ENCODE results near the gene SH3RF1. TPM values are rescaled to one million over a fixed set of nuclear protein-coding genes. Genes with fewer than 3 reads are reported as not detected.

SH3RF1 gene
- total RNA-seq, 1 experiment from 2014 or later: 15.3 TPM

- no peak overlapping the region for H2AK5ac ChIP-seq (ENCODE audit: insufficient read length, low read length)
- DNase-seq: no peak
- H3K4ac ChIP-seq (ENCODE audit: low read depth, low read length): no peak overlapping the region
- no peaks in the 10 kb centered on the region for H4K20me1 ChIP-seq (ENCODE audit: control insufficient read depth, insufficient read depth, insufficient read length)
- H2BK12ac ChIP-seq (ENCODE audit: insufficient read length, low read depth, low read length): no peak overlapping the region
- H4K5ac ChIP-seq (ENCODE audit: insufficient read length, low read depth, low read length): no peak overlapping the region
- no peak overlapping the region for H3K4me2 ChIP-seq (ENCODE audit: insufficient read depth, insufficient read length, low read length)
- peaks cover 1 to 21% (median 12%) of the 10 kb centered on the region in 3 experiments; a peak in 6 of 7 replicates for H3K36me3 Mint-ChIP-seq (ENCODE audit: insufficient read depth in 1 of 3, low read depth in 3 of 3)
- H3K9me3 Mint-ChIP-seq: no peaks in the 10 kb centered on the region; a peak in 1 of 5 replicates
- no peaks in the 10 kb centered on the region for H3K79me1 ChIP-seq (ENCODE audit: insufficient read depth, low read depth, low read length, poor library complexity, severe bottlenecking)
- H2BK20ac ChIP-seq (ENCODE audit: low read depth, low read length, poor library complexity, severe bottlenecking): no peak overlapping the region
- no peak overlapping the region for H4K91ac ChIP-seq (ENCODE audit: insufficient read length, low read depth, low read length)
- no peaks in the 10 kb centered on the region for H3K9me3 ChIP-seq (ENCODE audit: control insufficient read depth, low read depth, low read length)
- H3K4me1 Mint-ChIP-seq: peaks cover 30 to 31% of the 10 kb centered on the region in 2 experiments
- H3K27me3 ChIP-seq (ENCODE audit: insufficient read depth, low read length): no peaks in the 10 kb centered on the region
- H3K14ac ChIP-seq (ENCODE audit: insufficient read depth, low read length): no peak overlapping the region
- no peak overlapping the region for H3K4me3 Mint-ChIP-seq
- no peak for TF ChIP-seq CTCF (conservative IDR thresholded peaks at IDR 0.05)
- no peak overlapping the region for H3K23ac ChIP-seq (ENCODE audit: insufficient read length, low read depth, low read length)
- H3T11ph ChIP-seq (ENCODE audit: low read length): no peak overlapping the region
- H3K56ac ChIP-seq (ENCODE audit: insufficient read length, low read depth, low read length): no peak overlapping the region
- no CpG with 5 or more reads among the region's 6 CpGs for WGBS (ENCODE audit: extremely low coverage, insufficient read length, low lambda C conversion rate)
- H2AFZ ChIP-seq (ENCODE audit: low read length): no peak overlapping the region
- no peak overlapping the region for H2BK15ac ChIP-seq (ENCODE audit: low read depth, low read length)
- no peak overlapping the region for H2BK5ac ChIP-seq (ENCODE audit: insufficient read length, low read length)
- no peak overlapping the region for H3K18ac ChIP-seq (ENCODE audit: insufficient read length, low read depth, low read length)
- H3K27ac Mint-ChIP-seq: peak overlapping the region in 2 of 3 experiments; percentile 76 to 87; a peak in 4 of 7 replicates
- H3K23me2 ChIP-seq (ENCODE audit: insufficient read length, low read depth, low read length, poor library complexity, severe bottlenecking): no peaks in the 10 kb centered on the region
- peaks cover 3% of the 10 kb centered on the region; the same call in 1 of the 2 replicates for H3K4me1 ChIP-seq (ENCODE audit: insufficient read depth, low read length)
- H2BK120ac ChIP-seq (ENCODE audit: low read depth, low read length, poor library complexity, severe bottlenecking): no peak overlapping the region
- H3K79me2 ChIP-seq (ENCODE audit: insufficient read depth, low read length): no peaks in the 10 kb centered on the region
- H4K8ac ChIP-seq (replicated peaks; ENCODE audit: insufficient read length, low read depth, low read length): no peak overlapping the region
- H3K9ac ChIP-seq (ENCODE audit: extremely low read depth, insufficient read length, low read length): no peak overlapping the region
- no peak overlapping the region for H3K27ac ChIP-seq (ENCODE audit: insufficient read length, low read depth, low read length)
- H3K27me3 Mint-ChIP-seq (ENCODE audit: low read depth): no peaks in the 10 kb centered on the region
Measured at GRCh38 chr4:169105620-169106019, 165.1 kb downstream of the SH3RF1 start.

All from H9 (cell line).